ENCODE data around the gene RHBDF1. TPM values are rescaled to one million over a fixed set of nuclear protein-coding genes. Genes with fewer than 3 reads are reported as not detected.
"Not testable (repeated sequence)": the region's sequence is repeated elsewhere in the genome, so short reads cannot be mapped to it uniquely, and the experiment has no call there.

The RHBDF1 gene
- total RNA-seq, 2 donors from 2014 or later, result 109 to 138 TPM

DNA sequence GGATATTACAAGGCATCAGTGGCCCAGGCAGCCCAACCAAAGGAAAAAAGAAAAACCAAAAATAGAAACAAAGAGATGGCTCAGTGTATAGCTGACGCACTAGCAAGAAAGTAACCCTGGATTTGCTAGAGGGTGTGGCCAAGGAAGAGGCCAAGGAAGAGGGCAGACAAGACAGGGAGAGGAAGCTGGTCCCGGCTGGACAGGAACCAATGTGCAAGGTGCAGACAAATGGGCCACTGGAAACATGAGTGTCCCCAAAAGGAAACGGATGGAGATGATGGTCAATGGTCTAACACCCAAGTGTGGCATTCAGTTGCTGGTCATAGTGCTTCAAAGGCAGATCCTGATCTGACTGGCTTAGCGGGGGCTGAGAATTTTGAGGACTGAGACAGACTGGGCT, 29.7 kb downstream of the RHBDF1 start:
- Histone ChIP-seq H3K36me3 (peaks cover 2% of the 10 kb centered on the region), H3K4me3 (no peak overlapping the region), H3K27ac (no peak overlapping the region), H3K4me1 (ENCODE audit: control insufficient read depth in 1 of 2, low read depth in 2 of 2) (no peaks in the 10 kb centered on the region), H3K27me3 (replicated peaks; ENCODE audit: insufficient read depth) (no peaks in the 10 kb centered on the region), H3K9me3 (no peaks in the 10 kb centered on the region)
- no peak for DNase-seq (ENCODE audit: low spot score)
- ATAC-seq (ENCODE audit: insufficient number of reproducible peaks, low FRiP score, low read depth), result no peak
- no peak for TF ChIP-seq CTCF (IDR thresholded peaks at IDR 0.05)

DNA sequence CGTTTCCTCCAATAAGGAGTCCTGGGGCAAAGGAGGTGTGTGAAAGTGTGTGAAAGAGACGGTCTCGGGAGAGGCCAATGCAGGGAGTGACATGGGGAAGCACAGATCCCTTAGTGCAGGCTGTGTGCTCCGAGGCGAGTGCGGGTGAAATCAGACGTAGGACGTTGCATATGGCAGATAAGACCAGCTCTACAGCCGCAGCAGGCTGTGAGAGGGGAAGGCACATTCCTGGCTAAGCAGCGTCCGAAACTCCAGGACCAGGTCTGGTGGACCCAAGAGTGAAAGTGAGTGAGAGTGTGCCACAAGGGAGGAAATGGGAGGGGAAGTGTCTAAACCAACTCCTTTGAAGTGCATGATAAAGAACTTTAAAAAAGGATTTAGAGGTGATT, 30.4 kb downstream of the RHBDF1 start:
- no peak overlapping the region for H3K27ac ChIP-seq
- no peaks in the 10 kb centered on the region for H3K27me3 ChIP-seq (replicated peaks; ENCODE audit: insufficient read depth)
- H3K9me3 ChIP-seq, result no peaks in the 10 kb centered on the region
- no peak overlapping the region for H3K4me3 ChIP-seq
- no peaks in the 10 kb centered on the region for H3K4me1 ChIP-seq (ENCODE audit: control insufficient read depth in 1 of 2, low read depth in 2 of 2)
- H3K36me3 ChIP-seq, result no peaks in the 10 kb centered on the region
- ATAC-seq (ENCODE audit: insufficient number of reproducible peaks, low FRiP score, low read depth), result no peak
- no peak for DNase-seq (ENCODE audit: low spot score)
- no peak for TF ChIP-seq CTCF (IDR thresholded peaks at IDR 0.05)

GRCh38 chr16:41439-42068, 30.9 kb downstream of the RHBDF1 start:
- no peak for TF ChIP-seq CTCF (IDR thresholded peaks at IDR 0.05)
- Histone ChIP-seq H3K9me3 (no peaks in the 10 kb centered on the region), H3K27me3 (replicated peaks; ENCODE audit: insufficient read depth) (no peaks in the 10 kb centered on the region), H3K36me3 (no peaks in the 10 kb centered on the region), H3K4me3 (no peak overlapping the region), H3K27ac (no peak overlapping the region), H3K4me1 (ENCODE audit: control insufficient read depth in 1 of 2, low read depth in 2 of 2) (no peaks in the 10 kb centered on the region)
- DNase-seq (ENCODE audit: low spot score) (no peak), ATAC-seq (ENCODE audit: insufficient number of reproducible peaks, low FRiP score, low read depth) (no peak)

DNA sequence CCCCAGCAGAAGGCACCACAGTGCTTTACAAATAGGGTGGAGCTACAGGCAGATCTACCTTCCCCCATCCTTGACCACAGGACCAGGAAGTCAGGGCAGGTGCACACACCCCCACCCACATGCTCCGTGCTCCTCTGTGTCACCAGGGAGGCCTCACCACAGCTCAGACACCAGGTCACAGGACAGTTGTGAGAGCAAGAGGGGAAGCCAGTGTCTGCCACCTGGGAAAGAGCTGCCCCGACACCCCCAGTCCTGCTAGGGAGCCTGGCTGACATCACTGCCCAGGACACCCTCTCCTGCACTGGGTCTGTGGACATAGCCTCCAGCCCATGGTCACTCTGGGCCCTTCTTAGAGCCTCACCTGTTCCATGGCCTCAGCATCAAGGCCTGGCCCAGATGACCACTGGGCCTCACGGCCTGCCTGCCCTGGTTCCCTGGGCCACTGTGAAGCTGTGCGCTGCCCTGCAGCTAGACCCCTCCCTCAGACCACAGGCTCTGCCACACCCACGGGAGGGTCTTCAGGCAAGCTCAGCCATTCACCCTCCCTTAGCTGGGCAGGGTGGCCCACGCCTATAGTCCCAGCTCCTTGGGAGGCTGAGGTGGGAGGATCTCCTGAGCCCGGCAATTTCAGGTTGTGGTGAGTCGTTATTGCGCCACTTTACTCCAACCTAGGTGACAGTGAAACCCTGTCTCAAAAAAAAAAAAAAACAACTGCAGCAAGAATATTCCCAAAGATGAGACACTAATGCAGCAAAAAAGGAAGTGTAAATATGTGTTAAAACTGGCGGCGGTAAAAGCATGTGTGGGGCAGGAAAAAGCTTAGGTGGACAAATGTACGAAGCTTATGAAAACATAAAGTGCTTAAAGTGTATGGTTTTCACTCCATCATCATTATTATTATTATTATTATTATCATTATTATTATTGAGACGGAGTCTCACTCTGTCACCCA, 33.2 kb downstream of the RHBDF1 start:
- H3K9me3 ChIP-seq, result no peaks in the 10 kb centered on the region
- no peak overlapping the region for H3K27ac ChIP-seq
- no peak for TF ChIP-seq CTCF (IDR thresholded peaks at IDR 0.05)
- no peak overlapping the region for H3K4me3 ChIP-seq
- no peaks in the 10 kb centered on the region for H3K27me3 ChIP-seq (replicated peaks; ENCODE audit: insufficient read depth)
- no peak for ATAC-seq (ENCODE audit: insufficient number of reproducible peaks, low FRiP score, low read depth)
- no peaks in the 10 kb centered on the region for H3K36me3 ChIP-seq
- DNase-seq (ENCODE audit: low spot score), result no peak
- H3K4me1 ChIP-seq (ENCODE audit: control insufficient read depth in 1 of 2, low read depth in 2 of 2), result no peaks in the 10 kb centered on the region

- ATAC-seq (ENCODE audit: insufficient number of reproducible peaks, low FRiP score, low read depth), result not testable (repeated sequence)
Observed at GRCh38 chr16:38206-38605, 34.2 kb downstream of the RHBDF1 start.

More at GRCh38 chr16:38206-38605, 34.2 kb downstream of the RHBDF1 start:
- H3K27me3 ChIP-seq (replicated peaks; ENCODE audit: insufficient read depth); H3K4me1 ChIP-seq (ENCODE audit: control insufficient read depth in 1 of 2, low read depth in 2 of 2); H3K4me3 ChIP-seq; H3K9me3 ChIP-seq; H3K27ac ChIP-seq; DNase-seq (ENCODE audit: low spot score); H3K36me3 ChIP-seq: not testable (repeated sequence)
